Measurements from ENCODE around the gene RHBDL3.
A peak's percentile ranks its signal among the peaks of the same experiment; 100 is the strongest.
"Not testable (repeated sequence)": the region's sequence is repeated elsewhere in the genome, so short reads cannot be mapped to it uniquely, and the experiment has no call there.

The RHBDL3 gene

DNA sequence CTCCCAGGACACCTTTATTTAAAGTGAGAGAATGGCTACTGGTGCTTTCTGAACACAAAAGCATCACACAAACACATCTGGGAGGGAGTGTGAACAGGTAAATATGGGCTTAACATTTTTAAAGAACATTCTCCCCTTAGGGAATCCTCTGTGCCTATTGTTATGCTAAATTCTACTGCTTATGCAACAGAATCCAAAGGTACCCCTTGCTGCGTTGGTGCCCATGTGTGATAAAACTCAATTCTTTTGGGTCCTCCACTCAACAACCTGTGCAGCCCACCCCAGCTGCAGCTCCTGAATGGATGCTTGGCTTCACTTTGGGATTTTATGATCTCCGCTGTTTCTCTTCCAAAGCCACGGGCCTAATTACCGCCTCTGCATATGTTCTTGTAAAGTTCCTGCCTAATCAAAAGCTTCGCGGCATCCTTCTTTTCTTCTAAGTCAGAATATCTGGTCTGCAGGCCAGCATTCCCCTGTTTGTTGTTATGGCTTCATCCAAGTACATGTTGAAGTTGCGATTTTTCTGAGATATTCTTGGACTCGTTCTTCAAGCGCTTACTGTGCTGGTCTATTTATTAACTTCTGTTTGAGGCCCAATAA lies 23.9 kb downstream of the RHBDL3 start:
- no peak for DNase-seq (ENCODE audit: low read depth)

DNA sequence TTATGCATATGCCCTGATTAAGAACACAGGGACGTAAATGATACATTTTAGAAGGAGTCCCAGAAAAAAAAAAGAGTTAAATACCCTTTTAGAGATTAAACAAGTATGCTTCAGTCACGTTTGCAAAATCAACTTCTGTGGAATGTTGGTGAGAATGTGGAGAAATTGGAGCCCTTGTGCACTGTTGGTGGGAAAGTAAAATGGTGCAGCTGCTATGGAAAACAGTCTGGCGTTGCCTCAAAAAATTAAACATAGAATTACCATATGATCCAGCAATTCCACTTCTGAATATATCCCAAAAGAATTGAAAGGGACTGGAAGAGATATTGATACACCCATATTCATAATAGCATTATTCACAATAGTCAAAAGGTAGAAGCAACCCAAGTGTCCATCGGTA lies 26.5 kb downstream of the RHBDL3 start:
- no peak for DNase-seq (ENCODE audit: low read depth)

DNA sequence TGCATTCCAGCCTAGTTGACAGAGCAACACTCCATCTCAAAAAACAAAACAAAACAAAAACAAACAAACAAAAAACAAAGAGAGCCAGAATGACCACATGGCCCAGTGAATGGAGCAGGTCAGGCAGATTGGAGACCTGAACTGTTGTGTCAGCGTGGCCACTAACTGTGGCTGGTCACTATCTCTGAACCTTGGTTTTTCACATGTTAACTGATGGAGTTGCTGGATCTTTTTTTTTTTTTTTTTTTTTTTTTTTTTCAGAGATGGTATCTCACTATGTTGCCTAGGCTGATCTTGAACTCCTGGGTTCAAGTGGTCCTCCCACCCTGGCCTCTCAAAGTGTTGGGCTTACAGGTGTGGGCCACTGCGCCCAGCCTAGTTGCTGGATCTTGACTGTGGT lies 31.8 kb downstream of the RHBDL3 start:
- no peak for DNase-seq (ENCODE audit: low read depth)

DNA sequence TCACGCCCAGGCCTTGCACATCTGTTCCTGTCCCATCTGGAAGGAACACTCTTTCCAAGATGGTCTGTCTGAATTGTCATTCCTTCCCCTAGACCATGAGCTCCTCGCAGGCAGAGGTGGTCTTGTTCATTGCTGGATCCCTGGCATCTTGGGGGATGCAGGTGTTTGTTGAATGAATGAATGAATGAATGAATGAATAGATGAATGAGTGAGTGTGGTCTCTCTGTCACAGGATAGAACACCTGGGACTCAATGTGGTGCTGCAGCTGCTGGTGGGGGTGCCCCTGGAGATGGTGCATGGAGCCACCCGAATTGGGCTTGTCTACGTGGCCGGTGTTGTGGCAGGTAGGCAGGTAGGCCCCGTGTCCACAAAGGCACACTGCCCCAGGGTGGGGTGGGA lies 32.2 kb downstream of the RHBDL3 start:
- no peak for DNase-seq (ENCODE audit: low read depth)

DNA sequence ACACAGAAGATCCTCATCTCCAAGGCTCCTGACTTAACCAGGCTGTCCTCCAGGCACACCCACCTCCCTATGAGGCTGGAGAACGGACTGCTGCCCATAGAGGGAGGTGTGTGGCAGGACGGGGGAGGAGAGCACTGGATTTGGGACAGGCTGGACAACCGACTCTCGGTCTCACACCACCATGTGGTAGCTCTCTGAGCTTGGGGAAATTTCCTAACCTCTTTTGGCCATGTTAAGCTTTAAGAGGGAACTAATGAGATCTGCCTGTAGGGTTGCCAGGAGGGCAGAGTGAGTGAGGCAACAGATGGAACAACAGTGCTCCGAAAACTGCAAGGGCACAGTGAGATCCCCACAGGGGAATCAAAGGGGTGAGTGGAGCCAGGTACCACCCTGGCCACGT lies 32.7 kb downstream of the RHBDL3 start:
- DNase-seq (ENCODE audit: low read depth): no peak

DNA sequence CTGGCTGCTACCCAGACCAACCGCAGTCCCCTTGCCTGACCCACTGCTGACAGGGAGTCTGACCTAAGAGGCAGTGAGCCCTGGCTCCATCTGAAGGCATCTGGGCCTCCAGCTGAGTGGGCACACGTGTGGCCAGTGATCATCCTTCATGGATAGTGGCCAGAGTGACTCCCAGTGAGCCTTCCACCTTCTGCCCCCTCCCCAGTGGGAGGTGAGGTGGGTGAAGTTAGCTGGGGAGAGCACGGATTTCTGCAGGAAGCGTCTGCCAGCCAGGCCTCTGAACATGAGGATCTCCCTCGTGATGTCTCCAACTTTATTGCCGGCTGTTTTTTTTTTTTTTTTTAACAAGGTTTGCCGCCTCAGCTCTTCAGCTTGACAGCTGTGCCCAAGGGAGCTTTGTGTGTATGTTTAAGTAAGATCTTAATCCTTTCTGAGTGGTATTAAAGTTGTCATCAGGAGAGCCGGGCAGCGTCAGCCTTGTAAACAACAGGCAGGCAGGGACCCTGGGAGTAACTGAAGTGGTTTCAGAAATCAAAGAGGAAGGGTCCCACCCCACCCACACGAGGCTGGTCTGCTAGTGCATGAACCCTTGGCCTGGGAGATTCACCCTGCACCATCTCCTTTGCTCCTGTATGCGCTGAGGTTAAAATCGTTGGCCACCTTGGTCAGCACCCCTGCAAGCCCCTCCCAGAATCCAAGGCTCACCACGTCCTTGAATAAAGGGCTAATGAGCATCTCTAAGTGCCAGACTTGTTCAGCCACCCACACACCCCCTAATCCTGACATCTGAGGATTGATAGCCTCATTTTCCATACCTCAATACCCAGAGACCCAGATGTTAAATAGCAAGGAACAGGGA lies 33.3 kb downstream of the RHBDL3 start:
- no peak for DNase-seq (ENCODE audit: low read depth)

DNA sequence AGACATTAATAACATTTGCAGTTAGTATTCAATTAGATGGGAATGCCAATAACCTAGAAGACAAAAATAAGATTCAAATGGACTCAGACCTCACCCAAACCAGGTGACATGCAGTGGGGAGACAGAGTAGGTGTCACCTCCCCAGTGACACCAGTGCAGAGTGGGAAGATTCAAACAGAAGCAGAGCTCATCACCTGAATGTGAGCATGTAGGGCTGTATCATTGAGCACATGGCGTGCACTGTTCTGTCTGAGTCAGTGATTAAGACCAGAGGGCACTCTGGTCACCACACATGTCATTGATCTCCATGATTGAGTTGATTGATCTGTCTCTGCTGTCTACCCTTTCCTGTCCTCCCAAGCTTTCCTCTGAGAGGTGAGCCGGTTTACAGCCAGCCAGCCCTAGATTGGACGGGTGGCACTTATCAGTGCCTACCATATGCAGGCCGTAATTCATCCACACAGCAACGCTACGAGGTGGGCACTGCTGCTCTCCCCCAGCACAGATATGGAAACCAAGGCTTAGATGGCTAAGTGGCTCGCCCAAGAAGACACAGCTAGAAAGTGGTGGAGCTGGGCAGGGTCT lies 34.0 kb downstream of the RHBDL3 start:
- no peak for DNase-seq (ENCODE audit: low read depth)

DNA sequence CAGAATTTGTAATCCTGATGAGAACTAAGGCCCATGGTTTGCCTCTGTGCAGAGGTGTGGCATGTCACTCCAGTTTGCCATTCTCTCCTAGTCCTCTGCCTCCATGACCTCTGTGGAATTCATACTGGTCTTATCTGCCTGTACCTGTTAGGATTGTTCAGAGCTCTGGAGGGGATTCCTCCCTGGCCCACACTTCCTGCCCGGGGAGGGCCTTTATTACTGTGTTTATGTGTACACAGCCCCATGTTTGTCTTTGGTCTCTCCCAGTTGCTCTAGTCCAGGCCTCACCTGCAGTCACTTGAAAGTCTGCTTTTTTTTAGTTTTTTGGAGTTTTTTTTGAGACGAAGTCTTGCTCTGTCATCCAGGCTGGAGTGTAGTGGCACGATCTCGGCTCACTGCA lies 36.4 kb downstream of the RHBDL3 start:
- no peak for DNase-seq (ENCODE audit: low read depth)

DNA sequence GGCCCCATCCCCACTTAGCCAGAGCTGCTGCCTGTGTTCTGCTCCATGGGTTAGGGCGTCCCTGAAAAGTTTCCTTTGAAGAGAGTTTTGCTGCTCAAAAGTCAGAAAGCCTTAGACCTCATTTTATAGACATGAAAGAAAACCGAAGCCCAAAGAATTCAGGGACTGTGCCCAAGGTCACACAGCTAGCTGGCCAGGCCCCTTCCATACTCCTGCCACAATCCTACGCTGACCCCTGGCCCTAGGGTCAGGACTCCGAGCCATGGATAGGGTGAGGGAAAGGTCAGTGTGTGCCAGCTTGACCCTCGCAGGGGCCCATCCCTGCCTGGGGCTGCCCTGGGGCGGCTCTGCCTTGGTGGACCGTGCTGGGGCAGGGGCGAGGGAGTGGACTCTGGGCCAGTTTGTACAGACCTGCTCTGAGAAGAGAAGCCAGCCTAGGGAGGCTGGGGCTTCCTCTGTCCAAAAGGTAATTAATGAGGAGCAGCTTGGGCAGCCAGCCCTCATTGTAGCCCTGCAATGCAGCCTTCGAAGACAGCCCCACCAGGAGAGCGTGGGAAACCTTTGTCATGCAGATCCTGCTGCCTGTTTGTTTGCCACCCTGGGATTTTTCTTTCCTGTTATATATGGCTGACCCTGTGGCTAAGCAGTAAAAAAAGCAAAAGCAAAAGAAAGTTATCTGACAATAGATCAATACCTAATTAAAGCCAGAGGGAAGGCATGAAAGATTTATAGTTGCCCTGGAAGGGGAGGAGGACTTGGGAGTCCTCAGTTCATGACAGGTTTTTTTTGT lies 37.4 kb downstream of the RHBDL3 start:
- DNase-seq (ENCODE audit: low read depth): no peak

DNA sequence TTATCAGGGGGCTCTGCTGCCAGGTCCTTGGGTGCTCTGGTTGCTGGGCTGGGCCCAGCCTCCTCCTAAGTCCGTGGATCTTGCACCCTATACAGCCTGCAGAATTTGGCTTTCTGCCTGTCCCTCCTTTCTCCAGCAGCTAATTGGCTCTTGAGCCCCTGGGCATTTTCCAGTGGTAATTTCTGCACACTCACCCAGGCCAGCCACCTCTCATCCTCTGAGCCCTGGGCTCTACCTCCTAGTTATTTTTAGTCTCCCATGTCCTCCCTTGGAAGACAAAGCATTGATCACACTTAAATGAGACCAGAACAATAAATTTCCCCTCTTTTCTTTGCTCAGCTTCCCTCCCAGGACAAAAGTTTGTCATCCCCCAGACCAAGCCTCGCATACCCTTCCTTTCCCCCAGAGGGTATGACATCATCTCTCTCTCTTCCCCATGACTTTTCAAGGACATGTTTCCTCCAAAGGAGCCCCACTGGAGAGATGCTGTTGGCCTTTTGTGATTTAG lies 38.2 kb downstream of the RHBDL3 start:
- no peak for DNase-seq (ENCODE audit: low read depth)

DNA sequence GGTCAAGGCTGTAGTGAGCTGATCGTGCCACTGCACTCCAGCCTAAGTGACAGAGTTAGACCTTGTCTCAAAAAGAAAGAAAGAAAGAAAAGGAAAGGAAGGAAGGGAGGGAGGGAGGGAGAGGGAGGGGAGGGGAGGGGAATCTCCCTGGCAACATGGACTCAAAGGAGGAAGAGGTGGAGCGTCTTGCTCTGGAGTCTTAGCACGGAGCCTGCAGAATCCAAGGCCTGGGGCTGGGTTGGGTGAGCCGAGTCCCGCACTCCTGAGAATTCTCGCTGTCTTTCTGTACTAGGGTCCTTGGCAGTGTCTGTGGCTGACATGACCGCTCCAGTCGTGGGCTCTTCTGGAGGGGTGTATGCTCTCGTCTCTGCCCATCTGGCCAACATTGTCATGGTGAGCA lies 39.4 kb downstream of the RHBDL3 start:
- DNase-seq (ENCODE audit: low read depth): no peak

DNA sequence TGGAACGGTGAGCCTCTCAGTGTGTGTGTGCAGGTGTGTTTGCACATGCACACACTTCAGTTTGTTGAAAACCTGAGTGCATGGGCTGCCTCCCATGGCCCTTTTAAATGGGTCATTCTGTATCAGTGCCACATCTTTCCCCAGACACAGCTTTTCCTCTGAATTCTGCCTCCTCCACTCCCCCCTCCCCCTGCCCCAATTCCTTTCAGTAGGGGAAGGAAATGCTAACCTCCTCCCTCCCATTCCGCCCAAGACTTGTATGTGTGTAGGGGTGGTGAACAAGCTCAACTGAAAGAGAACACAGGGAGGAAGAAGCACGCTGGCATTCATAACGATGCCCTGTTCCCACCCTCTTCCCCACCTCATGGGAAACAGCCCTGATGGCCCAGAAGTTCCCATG lies 42.0 kb downstream of the RHBDL3 start:
- DNase-seq (ENCODE audit: low read depth): no peak

DNA sequence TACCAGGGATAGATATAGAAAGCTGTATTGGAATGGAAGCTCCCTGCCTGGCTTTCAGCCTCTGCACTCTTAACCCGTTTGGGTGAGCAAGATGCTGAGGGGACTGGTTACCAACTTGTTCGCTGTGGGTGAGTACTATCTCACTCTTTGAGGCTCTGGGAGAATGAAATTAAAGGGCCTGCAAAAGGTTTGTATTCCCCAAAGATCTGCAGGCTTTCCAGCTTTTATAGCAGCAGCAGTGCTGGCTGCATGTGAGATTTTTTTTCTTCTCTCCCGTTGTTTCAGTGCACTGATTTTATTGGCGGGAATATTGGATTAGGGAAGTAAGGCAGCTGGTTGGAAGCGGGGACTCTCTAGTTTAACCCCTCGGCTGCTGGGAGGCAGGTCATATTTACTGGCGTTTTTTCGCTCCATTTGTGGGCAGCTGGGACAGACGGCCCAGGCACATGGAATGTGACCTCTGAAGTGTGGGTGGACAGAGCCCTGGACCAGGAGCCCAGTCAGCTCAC lies 45.5 kb downstream of the RHBDL3 start:
- no peak for DNase-seq (ENCODE audit: low read depth)

DNA sequence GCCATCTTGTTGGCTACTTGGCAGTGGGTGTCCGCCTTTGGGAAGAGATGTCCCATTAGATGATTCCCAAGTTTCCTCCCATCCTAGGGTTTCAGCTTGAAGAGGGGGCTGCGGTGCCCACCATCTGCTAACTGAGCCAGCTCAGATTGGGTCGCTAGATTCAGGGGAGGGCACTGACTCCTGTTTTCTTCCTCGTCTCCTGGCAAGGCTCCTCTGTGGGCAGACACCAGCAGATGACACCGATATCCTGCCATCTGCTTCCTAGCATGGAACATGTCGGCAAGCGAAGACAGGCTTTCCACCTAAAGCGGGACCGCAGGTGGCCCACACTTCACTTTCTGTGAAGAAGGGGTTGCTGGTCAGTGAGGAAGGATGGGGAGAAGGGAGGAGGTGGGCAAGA lies 49.0 kb downstream of the RHBDL3 start:
- no peak for DNase-seq (ENCODE audit: low read depth)

DNA sequence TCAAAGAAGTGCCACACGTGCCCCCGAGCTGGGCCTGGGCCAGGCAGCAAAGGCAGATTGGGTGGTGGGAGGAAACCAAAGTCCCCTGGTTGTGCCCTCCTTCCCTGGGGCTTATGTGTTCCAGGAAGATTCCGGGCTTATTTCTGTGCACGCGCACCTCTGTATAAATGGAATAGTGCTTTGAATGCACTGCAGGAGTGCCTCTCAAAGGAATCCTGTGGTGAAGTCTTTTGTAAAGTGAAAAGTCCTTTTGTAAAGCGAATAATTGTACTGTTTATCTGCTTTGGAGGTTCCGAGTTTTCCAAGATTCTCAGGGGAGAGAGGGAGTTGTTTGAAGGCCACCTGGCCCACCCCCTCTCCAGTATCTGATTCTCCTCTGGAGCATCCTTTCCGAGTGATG lies 49.5 kb downstream of the RHBDL3 start:
- DNase-seq (ENCODE audit: low read depth): no peak

DNA sequence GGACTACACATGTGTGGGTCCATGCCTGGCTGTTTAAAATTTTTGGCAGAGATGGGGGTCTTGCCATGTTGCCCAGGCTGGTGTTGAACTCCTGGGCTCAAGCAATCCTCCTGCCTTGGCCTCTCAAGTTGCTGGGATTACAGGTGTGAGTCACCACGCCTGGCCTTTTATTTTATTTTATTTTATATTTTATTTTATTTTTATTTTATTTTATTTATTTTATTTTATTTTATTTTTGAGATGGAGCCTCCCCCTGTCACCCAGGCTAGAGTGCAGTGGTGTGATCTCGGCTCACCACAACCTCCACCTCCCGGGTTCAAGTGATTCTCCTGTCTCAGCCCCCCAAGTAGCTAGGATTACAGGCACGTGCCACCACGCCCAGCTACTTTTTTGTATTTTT lies 51.0 kb downstream of the RHBDL3 start:
- not testable (repeated sequence) for DNase-seq (ENCODE audit: low read depth)

DNA sequence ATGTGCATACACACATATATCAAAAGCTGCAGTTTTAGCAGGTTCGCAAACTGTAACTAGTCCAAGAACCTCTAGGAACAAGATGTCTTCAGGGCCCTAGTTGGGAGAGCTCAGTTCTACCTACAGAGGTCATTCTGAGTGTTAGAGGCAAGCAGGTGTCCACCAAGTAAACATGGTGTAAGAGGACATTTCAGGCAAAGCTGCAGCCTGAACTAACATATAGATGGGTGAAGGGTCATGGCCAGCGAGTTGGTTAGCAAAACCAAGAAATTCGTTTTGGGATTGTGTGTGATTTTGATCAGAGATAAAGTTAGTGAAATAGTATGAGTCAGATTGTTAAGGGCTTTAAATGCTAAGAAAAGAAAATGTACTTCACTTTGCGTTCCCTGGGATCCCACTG lies 51.7 kb downstream of the RHBDL3 start:
- no peak for DNase-seq (ENCODE audit: low read depth)

DNA sequence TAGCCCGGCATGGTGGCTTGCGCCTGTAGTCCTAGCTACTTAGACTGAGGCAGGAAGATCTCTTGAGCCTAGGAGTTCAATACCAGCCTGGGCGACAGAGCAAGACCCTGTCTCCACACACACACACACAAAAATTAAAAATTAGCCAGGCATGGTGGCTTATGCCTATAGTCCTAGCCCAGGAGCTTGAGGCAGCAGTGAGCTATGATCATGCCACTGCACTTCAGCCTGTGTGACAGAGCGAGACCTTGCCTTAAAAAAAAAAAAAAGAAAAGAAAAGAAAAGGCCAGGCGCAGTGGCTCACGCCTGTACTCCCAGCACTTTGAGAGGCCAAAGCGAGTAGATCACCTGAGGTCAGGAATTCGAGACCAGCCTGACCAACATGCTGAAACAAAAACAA lies 52.4 kb downstream of the RHBDL3 start:
- no peak for DNase-seq (ENCODE audit: low read depth)

DNA sequence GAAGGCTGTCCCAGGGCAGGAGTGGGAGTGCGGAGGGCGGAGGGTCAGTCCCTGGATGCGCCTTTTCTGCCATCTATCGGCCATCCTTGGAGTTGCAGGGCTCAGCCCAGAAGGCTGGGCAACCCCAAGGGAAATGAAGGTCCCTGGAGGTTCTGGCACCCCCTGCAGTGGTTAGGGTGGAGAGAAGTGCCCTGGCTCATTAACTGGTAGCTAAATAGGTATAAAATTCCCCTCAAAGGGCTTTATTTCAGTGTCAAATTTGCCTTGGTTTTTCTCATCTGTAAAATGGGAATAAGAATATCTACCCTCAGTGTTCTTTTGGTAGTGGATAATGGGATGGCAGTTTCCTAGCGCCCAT lies 53.9 kb downstream of the RHBDL3 start:
- peak; percentile 64 for DNase-seq (ENCODE audit: low read depth)

DNA sequence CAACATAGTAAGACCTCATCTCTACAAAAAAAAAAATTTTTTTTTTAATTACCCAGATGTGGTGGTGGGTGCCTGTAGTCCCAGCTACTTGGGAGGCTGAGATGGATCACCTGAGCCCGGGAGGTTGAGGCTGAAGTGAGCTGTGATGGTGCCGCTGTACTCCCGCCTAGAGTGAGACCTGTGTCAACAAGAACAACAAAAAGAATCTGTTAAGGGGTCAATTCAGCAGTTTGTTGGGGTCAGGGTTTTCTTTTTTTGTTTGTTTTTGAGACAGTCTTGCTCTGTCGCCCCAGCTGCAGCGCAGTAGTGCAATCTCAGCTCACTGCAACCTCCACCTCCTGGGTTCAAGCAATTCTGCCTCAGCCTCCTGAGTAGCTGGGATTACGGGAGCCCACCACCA lies 54.4 kb downstream of the RHBDL3 start:
- not testable (repeated sequence) for DNase-seq (ENCODE audit: low read depth)

DNA sequence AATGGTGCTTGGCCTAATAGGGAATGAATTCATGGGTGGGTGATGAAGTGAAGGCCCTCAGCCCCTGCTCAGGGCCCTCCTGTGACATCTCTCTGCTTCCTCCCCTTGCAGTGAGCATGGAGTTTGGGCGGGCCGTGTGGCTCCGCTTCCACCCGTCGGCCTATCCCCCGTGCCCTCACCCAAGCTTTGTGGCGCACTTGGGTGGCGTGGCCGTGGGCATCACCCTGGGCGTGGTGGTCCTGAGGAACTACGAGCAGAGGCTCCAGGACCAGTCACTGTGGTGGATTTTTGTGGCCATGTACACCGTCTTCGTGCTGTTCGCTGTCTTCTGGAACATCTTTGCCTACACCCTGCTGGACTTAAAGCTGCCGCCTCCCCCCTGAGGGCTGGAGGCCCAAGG lies 55.2 kb downstream of the RHBDL3 start:
- DNase-seq (ENCODE audit: low read depth): no peak

DNA sequence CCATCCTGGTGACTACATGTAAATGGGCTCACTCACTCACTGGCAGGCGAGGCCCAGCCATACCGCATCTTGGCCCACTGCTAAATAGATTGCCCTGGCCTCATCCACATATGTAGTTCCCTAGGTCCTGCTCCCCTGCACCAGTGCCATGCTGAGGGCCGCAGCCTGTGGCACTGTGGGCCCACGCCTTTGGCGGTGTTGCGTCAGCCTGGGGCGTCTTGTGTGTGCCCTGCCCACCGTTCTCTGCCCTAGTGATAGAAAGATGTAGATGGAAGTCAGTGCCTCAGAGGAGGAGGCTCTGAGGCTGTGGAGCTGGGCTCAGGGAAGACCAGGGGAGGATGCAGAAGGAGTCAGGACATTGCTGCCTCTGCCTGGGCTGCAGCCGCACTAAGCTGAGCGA lies 57.4 kb downstream of the RHBDL3 start:
- no peak for DNase-seq (ENCODE audit: low read depth)
